Ascending aorta (tissue), 2 donors: ENCODE data around the gene ITGBL1. TPM values are rescaled to one million over a fixed set of nuclear protein-coding genes. Genes with fewer than 3 reads are reported as not detected.

ENCODE experiments used
- DNase-seq, 2 donors: peaks; one replicate each; pipeline ENCODE4 v3.0.0-alpha.2; 2019; ENCODE audit warnings: low spot score in 2 of 2
- H3K27ac ChIP-seq, 2 donors: fragments of 200-600 bp; sonication (generic); one replicate each; pipeline ENCODE4 v1.5.1; 2016 to 2017; ENCODE audit warnings: mild to moderate bottlenecking in 1 of 2
- H3K27me3 ChIP-seq: fragments of 200-600 bp; sonication (generic); one replicate; pipeline ENCODE4 v1.5.1; 2017
- H3K36me3 ChIP-seq, 2 donors: fragments of 200-600 bp; sonication (generic); one replicate each; pipeline ENCODE4 v1.5.1; 2016
- H3K4me1 ChIP-seq, 2 donors: fragments of 200-600 bp; sonication (generic); one replicate each; pipeline ENCODE4 v1.5.1; 2016 to 2017; ENCODE audit warnings: mild to moderate bottlenecking in 1 of 2
- H3K4me3 ChIP-seq, 2 donors: fragments of 200-600 bp; sonication (generic); one replicate each; pipeline ENCODE4 v1.5.1; 2016 to 2017; ENCODE audit warnings: mild to moderate bottlenecking in 1 of 2
- H3K9me3 ChIP-seq, 2 donors: fragments of 200-600 bp; sonication (generic); one replicate each; pipeline ENCODE4 v1.5.1; 2016
- CTCF ChIP-seq, 3 experiments: fragments of 200-600 bp in 2 of 3; fragments of 450-650 bp in 1 of 3; sonication (generic) in 2 of 3; IDR thresholded peaks; one replicate each; pipeline ENCODE4 v1.5.1; 2016 to 2019; ENCODE audit warnings: antibody characterized with exemption in 3 of 3, mild to moderate bottlenecking in 1 of 3, moderate library complexity in 1 of 3
- intact Hi-C: fragments of 100-400 bp; cut with DNase I; formaldehyde crosslinking; loops from one replicate; pipeline ENCODE4 v1.15.1; 2023
- total RNA-seq: library from RNA; depleted of rRNA; stranded (reverse); fragments of >200 nt; gene quantifications from one replicate; pipeline ENCODE4 v1.1.0, GENCODE V29; 2016

ITGBL1 gene
- total RNA-seq, 1 donor from 2014 or later = 47.1 TPM

- H3K27me3 ChIP-seq = no peaks in the 10 kb centered on the region
- H3K27ac ChIP-seq = no peak overlapping the region
- H3K4me3 ChIP-seq = no peak overlapping the region
- peaks cover 6 to 15% of the 10 kb centered on the region in 2 donors for H3K36me3 ChIP-seq
- H3K9me3 ChIP-seq = no peaks in the 10 kb centered on the region
- DNase-seq = no peak
- intact Hi-C loops = no loop called here
- no peaks in the 10 kb centered on the region for H3K4me1 ChIP-seq
- no peak for TF ChIP-seq CTCF (IDR thresholded peaks at IDR 0.05)
Observed at GRCh38 chr13:101708115-101708514, 255.6 kb downstream of the ITGBL1 start.

GRCh38 chr13:101709952-101710351 is 257.5 kb downstream of the ITGBL1 start:
- no peak for TF ChIP-seq CTCF (IDR thresholded peaks at IDR 0.05)
- intact Hi-C loops = no loop called here
- peaks cover 6 to 19% of the 10 kb centered on the region in 2 donors for H3K36me3 ChIP-seq

DNA sequence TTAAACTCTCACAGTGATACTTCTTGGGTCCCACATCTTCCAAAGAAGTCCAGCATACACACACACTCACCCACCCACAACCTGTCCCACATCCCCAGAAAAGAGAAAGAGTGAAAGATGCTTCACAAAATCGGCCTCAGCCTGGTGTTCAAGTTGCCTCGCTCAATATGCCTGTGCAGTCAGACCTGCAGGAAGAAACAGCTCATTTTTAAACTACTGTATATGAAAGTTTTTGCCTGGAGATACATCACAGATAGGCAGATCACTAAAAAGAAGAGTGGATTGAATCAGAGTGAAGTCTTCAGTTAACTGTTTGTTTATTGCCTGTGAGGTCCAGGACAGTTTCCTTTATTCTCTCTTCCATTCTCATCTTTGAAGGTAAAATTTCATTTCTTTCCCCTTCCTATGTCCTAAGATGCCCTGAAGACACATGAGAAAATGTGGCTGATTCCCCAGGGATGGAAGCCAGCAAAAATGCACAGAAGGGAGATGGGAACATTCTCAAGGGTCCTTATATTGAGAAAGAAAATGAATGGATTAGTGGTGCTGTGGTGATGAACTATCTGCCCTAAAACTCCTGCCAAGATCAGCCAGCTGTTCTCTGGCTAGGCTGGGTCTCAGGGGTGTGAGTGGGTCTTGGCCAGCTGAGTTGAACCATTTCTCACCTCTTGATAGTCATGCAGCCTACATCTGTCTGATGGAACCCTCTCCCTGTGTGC is 259.0 kb downstream of the ITGBL1 start:
- DNase-seq = no peak

More at GRCh38 chr13:101709952-101710351, 257.5 kb downstream of the ITGBL1 start:
- no peak overlapping the region for H3K4me3 ChIP-seq
- H3K4me1 ChIP-seq = no peaks in the 10 kb centered on the region
- no peaks in the 10 kb centered on the region for H3K27me3 ChIP-seq
- H3K9me3 ChIP-seq = no peaks in the 10 kb centered on the region
- H3K27ac ChIP-seq = no peak overlapping the region
- DNase-seq = no peak

GRCh38 chr13:101712026-101712348 is 259.5 kb downstream of the ITGBL1 start:
- H3K27ac ChIP-seq = peak overlapping the region in 1 of 2 donors; percentile 17
- no peak overlapping the region for H3K4me3 ChIP-seq
- H3K36me3 ChIP-seq = peaks cover 6 to 24% of the 10 kb centered on the region in 2 donors
- intact Hi-C loops = no loop called here
- DNase-seq = no peak
- H3K9me3 ChIP-seq = no peaks in the 10 kb centered on the region
- H3K4me1 ChIP-seq = no peaks in the 10 kb centered on the region
- H3K27me3 ChIP-seq = no peaks in the 10 kb centered on the region
- TF ChIP-seq CTCF (IDR thresholded peaks at IDR 0.05) = no peak

More for the DNA sequence above, 259.0 kb downstream of the ITGBL1 start:
- Histone ChIP-seq H3K4me3 (no peak overlapping the region), H3K27me3 (no peaks in the 10 kb centered on the region), H3K27ac (peak overlapping the region in 1 of 2 donors; percentile 17), H3K4me1 (no peaks in the 10 kb centered on the region), H3K36me3 (peaks cover 6 to 24% of the 10 kb centered on the region in 2 donors), H3K9me3 (no peaks in the 10 kb centered on the region)
- no peak for TF ChIP-seq CTCF (IDR thresholded peaks at IDR 0.05)
- intact Hi-C loops = no loop called here

DNA sequence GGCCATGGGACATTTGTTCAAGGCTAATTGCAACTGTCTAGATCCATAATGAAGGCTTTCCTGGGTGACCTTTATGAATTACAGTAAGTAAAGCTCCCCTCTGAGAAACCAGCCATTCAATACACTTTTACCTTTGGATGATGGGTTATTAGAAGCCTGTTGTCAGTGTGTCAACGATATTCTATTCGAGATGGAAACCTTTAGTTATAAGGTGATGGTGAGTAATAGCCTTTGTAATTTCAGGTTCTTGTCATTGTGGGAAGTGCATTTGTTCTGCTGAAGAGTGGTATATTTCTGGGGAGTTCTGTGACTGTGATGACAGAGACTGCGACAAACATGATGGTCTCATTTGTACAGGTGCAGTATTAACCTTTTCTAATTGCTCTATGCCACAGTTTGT is 261.7 kb downstream of the ITGBL1 start:
- DNase-seq = no peak
- Histone ChIP-seq H3K27me3 (no peaks in the 10 kb centered on the region), H3K27ac (no peak overlapping the region), H3K9me3 (no peaks in the 10 kb centered on the region), H3K4me3 (no peak overlapping the region), H3K4me1 (no peaks in the 10 kb centered on the region), H3K36me3 (peaks cover 2 to 8% of the 10 kb centered on the region in 2 donors)
- intact Hi-C loops = no loop called here
- TF ChIP-seq CTCF (IDR thresholded peaks at IDR 0.05) = no peak
